ENCODE results near the gene WASHC2C.
A peak's percentile ranks its signal among the peaks of the same experiment; 100 is the strongest.
"Not testable (repeated sequence)": the region's sequence is repeated elsewhere in the genome, so short reads cannot be mapped to it uniquely, and the experiment has no call there.

WASHC2C gene, protein sequence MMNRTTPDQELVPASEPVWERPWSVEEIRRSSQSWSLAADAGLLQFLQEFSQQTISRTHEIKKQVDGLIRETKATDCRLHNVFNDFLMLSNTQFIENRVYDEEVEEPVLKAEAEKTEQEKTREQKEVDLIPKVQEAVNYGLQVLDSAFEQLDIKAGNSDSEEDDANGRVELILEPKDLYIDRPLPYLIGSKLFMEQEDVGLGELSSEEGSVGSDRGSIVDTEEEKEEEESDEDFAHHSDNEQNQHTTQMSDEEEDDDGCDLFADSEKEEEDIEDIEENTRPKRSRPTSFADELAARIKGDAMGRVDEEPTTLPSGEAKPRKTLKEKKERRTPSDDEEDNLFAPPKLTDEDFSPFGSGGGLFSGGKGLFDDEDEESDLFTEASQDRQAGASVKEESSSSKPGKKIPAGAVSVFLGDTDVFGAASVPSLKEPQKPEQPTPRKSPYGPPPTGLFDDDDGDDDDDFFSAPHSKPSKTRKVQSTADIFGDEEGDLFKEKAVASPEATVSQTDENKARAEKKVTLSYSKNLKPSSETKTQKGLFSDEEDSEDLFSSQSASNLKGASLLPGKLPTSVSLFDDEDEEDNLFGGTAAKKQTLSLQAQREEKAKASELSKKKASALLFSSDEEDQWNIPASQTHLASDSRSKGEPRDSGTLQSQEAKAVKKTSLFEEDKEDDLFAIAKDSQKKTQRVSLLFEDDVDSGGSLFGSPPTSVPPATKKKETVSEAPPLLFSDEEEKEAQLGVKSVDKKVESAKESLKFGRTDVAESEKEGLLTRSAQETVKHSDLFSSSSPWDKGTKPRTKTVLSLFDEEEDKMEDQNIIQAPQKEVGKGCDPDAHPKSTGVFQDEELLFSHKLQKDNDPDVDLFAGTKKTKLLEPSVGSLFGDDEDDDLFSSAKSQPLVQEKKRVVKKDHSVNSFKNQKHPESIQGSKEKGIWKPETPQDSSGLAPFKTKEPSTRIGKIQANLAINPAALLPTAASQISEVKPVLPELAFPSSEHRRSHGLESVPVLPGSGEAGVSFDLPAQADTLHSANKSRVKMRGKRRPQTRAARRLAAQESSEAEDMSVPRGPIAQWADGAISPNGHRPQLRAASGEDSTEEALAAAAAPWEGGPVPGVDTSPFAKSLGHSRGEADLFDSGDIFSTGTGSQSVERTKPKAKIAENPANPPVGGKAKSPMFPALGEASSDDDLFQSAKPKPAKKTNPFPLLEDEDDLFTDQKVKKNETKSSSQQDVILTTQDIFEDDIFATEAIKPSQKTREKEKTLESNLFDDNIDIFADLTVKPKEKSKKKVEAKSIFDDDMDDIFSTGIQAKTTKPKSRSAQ (N-terminal part only)

DNA sequence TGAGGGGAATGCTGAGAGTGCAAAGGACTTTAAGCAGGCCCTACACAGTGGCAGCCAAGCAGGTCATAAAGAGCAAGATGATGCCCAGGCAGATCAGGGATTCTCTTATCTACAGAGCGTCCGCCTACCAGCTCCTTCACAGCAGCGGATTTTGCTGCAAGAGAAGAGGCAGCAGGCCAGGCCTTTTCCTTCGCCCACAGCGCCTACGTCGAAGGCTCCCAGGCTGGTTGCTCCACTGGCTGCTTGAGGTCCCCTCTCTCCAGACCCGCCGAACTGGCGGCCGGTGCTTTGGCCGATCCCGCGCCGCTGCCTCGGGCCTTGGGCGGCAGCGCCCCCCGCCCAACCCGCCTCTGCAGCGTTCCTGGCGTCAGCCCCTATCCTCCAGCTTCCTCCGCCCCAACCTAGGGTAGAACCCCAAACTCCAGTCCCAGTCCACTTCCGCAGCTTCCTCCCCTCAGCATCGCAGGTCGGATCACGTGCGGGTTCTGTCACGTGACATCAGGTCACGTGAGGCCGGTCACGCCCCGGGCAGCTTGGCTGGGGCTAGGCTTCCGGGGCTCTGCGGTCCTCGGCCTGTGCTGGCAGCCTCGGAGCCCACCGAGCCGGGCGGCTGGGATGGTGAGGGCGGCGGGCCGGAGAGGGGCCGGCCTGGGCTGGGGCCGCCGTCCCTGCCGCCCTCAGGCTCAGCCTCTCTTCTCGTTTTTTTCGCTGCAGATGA is at the start of gene WASHC2C:
Gene WASHC2C, plus strand, starts transcription at position 564 of the 718 bp plus-strand sequence. Its CDS starts 52 bp downstream, at position 616.
- Histone ChIP-seq H3K4me3 (peak within 1 kb of the TSS; percentile 74), H3K27ac (peak within 1 kb of the TSS; percentile 58 to 80)
- peak; percentile 91 for DNase-seq (ENCODE audit: low spot score)

DNA sequence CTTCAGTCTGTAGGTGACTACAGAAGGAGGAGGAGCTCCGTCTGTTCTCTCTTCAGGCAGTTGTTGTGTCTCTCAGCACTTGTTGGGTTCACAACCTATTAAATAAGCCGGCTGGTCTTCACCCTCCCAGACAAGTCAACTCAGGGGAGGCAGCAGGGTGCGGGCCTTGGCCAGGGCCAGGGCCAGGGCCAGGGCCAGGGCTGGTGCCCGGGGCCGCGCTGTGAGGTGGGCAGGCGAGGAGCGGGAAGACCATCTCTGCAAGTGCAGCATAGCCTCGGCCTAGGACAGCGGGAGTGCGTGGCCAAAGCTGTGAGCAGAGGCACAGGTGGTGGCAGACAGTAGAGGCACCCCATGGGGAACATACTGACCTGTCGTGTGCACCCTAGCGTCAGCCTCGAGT is 48.6 kb upstream of the WASHC2C start:
- DNase-seq (ENCODE audit: low spot score): not testable (repeated sequence)

DNA sequence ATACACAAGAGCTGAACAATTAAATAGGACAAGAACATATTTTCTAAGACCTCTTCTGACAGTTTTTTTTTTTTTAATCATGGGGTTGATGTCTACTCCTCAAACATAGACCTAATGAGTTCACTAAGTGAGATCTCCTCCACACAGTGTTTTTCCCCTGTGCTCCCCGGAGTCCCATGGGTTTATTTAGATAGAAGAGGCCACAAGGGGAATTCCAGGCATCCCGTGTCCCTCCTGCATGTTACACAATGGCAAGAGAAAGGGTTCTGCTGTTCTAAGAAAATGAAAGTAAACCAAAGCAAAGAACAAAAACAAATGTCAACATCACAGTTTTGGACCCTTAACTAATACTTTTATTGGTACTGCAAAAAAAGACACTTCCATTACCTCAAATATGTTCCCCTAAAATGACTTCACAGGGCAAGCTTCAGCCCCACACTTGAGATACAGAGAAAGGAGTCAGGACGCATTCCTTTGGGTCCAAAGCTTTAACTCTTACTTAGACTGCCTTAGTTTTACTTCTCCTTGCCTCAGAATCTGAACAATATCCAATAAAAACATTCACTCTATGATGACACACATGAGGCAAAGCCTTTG is 16.8 kb upstream of the WASHC2C start:
- H3K4me3 ChIP-seq; H3K27ac ChIP-seq; DNase-seq (ENCODE audit: low spot score): not testable (repeated sequence)

More for the DNA sequence above, 48.6 kb upstream of the WASHC2C start:
- H3K27ac ChIP-seq, H3K4me3 ChIP-seq: not testable (repeated sequence)

DNA sequence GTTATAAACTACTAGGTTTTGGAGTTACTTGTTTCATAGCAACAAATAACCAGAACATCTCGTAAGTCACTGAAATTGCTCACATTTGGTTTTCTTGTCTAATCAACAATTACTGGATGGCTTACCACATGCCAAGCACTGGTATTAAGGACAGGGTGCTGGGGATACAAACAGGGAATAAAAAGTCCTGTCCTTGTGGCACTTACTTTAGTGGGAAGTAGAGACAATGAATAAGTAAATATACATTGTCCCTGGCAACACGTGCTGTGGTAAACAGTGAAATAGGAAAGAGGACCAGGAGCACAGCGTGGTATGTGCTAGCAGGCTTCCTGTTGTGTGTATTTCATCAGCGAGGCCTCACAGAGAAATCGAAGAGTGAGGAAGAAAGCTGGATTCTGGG is 15.8 kb upstream of the WASHC2C start:
- H3K4me3 ChIP-seq; H3K27ac ChIP-seq; DNase-seq (ENCODE audit: low spot score): not testable (repeated sequence)

DNA sequence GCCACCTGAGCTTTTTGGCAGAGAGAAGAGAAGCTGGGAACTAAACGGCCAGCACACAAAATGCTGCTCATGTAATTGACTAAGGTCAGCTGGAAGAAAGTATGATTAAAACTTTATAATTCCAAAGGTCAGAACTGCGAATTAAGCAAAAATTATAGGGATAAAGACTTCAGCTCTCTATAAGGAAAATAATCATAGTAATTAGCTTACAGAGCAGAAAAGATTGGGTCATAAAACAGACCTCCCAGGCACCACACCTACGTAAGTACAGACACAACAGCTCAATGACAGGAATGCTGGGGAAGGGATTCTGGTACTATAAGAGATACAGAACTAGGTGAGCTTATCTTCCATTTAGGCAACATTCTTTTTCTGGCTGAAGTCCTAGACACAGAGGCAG is 10.0 kb upstream of the WASHC2C start:
- H3K4me3 ChIP-seq; DNase-seq (ENCODE audit: low spot score); H3K27ac ChIP-seq: not testable (repeated sequence)

DNA sequence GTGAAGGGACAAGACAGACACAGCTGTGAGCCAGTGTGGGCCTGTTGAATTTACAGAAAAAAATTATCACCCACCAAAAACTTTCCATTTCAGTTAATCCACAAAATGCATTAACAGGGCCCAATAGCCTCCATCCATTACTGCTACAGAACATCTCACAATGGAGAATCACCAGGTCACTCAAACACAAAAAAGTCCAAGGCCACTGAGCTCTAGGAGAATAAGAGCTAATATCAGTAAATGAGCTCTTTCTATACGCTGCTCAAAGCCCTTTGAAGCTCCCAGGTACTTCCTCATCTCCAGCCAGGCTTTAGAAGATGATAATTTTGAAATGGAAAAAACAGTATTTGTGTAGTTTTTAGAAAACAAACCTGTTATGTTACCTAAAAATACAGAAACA is 9.4 kb upstream of the WASHC2C start:
- not testable (repeated sequence) for H3K27ac ChIP-seq; DNase-seq (ENCODE audit: low spot score); H3K4me3 ChIP-seq

DNA sequence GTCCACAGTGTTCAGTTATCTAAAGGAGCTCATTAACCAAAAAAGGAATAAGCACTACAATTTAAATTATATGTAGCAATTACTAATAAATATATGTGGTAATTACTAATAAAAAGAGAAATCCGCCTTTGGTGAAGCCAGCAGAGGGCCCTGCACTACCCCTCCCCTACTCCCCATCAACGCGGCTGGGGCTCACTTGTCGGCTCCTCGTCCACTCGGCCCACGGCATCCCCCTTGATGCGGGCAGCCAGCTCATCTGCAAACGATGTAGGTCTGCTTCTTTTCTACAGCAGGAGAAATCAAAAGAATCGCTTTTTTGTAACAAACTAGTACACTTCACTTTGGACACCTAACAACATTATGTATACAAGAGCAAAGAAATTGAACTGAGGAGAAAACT is 5.6 kb upstream of the WASHC2C start:
- DNase-seq (ENCODE audit: low spot score); H3K4me3 ChIP-seq; H3K27ac ChIP-seq: not testable (repeated sequence)

DNA sequence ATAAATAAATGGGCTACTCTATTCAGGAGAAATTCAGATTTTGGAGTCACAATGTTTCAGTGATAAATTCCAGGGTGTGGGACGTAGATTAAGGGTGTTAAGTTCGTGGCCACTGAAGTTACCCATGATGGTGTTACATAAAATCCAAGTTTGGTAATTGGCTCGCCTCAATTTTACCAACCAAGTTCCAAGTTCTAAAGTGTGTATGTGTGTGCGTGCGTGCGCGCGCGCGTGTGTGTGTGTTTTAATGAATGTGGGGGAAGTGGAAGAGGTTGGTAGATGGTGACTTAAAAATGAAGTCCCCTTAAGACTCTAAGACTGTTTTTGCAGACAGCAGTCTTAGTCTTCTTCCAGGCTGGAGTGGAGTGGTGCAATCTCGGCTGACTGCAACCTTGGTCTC is 3.2 kb upstream of the WASHC2C start:
- not testable (repeated sequence) for H3K27ac ChIP-seq; DNase-seq (ENCODE audit: low spot score)

DNA sequence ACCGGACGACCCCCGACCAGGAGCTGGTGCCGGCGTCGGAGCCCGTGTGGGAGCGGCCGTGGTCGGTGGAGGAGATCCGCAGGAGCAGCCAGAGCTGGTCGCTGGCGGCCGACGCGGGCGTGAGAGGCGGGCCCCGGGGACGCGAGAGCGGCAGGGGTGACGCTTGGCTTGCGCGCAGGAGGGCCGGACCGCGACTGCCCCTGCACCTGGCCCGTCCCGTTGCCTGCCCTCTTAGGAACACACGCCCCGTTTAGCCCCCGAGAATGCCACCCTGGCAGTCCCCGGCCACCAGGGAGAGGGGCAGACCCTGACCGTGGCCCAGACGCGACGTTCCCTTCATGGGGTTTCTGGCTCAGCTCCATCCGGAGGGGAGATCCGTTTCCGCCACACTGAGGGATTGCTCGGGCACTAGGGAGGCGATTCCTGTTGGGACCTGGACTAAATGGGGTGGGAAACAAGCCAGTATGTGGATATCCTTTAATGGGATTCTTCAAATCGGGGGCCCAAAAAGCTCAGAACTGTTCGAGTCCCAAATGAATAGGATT is 427 bp downstream of the WASHC2C start:
- not testable (repeated sequence) for DNase-seq (ENCODE audit: low spot score)
- H3K27ac ChIP-seq: peak overlapping the region; percentile 58 to 80
- H3K4me3 ChIP-seq: peak overlapping the region; percentile 74

More for the DNA sequence above, 3.2 kb upstream of the WASHC2C start:
- H3K4me3 ChIP-seq: not testable (repeated sequence)

DNA sequence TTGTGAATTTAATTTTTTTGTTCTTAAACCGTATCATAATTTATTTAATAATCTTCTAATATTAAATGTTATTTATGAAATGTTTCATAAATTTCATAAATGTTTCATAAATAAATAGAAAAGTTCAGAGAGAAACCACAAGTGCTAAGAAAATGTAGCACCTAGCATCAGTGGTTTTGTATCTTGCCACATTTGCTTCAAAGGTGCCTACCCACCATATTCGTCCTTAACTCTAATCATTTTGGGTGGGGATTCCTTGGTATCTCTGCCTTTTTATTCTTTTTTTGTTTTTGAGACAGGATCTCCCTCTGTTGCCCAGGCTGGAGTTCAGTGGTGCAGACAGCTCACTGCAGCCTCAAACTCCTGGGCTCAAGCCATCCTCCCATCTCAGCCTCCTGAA is 7.4 kb downstream of the WASHC2C start:
- not testable (repeated sequence) for H3K4me3 ChIP-seq; DNase-seq (ENCODE audit: low spot score)

DNA sequence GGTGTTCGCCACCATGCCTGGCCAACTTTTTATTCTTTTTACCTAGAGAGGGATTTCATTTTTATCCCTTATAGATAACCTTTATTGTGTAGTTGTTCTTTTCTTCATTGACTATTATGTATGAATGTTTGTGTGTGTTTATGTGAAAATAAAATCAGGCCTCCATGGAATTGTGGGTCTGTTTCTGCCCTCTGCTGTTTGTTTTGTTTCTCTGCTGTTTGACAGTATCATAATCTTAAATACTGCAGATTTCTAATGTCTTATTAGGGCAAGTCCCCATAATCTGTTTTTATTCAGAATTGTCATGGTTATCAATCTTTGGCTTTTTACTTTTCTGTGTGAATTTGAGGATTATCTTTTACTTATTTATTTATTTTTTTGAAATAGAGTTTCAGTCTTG is 7.8 kb downstream of the WASHC2C start:
- not testable (repeated sequence) for H3K4me3 ChIP-seq; DNase-seq (ENCODE audit: low spot score); H3K27ac ChIP-seq

More for the DNA sequence above, 7.4 kb downstream of the WASHC2C start:
- not testable (repeated sequence) for H3K27ac ChIP-seq

DNA sequence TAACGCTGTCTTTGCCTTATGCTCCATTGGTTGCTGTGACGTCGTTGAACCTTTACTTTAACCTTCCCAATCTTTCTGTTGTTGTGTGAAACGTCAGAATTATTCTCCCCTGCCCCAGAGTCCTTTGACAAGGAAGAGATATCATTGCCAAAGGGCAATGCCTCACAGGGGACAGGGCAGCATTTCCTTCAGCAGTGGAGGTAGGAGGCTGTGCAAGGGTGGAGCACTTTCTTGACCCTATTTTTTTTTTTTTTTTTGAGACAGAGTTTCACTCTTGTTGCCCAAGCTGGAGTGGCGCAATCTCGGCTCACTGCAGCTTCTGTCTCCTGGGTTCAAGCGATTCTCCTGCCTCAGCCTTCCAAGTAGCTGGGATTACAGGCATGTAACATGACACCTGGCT is 14.5 kb downstream of the WASHC2C start:
- DNase-seq (ENCODE audit: low spot score); H3K4me3 ChIP-seq: not testable (repeated sequence)

DNA sequence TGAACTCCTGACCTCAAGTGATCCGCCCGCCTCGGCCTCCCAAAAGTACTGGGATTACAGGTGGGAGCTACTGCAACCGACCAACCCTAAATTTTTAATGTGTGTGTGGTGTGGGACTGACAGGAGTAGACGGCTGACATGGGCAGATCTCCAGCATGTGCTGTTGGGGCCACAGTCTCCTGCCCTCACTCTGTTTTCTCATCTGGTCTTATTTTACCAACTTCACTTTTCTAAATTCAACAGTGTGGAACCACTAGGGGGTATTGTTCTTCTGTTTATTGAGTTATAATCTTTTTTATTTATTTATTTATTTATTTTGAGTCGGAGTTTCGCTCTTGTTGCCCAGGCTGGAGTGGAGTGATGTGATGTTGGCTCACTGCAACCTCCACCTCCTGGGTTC is 14.9 kb downstream of the WASHC2C start:
- DNase-seq (ENCODE audit: low spot score); H3K4me3 ChIP-seq; H3K27ac ChIP-seq: not testable (repeated sequence)

More for the DNA sequence above, 14.5 kb downstream of the WASHC2C start:
- H3K27ac ChIP-seq: not testable (repeated sequence)

DNA sequence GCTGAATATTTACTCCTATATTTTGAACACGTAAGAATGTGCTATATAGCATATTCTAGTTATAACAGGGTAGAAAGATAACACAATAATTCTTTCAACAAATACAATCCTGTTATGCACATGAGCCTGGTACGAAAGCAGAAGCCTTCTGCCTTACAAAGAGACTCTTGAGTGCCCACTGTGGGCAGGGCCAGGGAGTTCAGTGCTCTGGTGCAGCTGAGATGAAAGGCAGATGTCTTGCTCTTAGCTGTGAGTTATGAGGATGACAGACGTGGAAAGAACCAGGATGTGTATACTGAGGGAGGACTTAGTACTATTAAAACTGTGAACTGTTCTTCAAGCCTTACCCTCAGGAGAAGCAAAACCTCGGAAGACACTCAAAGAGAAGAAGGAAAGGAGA is 24.1 kb downstream of the WASHC2C start:
- not testable (repeated sequence) for H3K27ac ChIP-seq; DNase-seq (ENCODE audit: low spot score)

DNA sequence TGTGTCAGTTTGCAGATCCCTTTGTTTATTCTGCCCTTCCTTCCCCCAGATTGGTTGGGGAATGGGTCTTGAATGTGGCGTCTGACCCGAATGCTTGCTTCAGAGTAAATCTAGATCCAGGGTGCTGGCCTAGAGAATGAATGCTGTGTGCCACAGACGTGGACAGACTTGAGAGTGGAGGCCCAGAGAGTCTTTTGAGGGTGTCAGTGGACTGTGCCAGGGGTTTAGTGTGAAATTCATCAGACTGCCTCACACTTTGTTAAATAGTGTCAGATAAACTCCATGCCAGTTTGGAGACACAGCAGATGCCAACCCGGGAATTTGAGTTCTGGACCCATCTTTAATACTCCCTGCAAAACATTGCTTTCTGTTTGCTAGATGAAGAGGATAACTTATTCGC is 25.1 kb downstream of the WASHC2C start:
- not testable (repeated sequence) for H3K27ac ChIP-seq; DNase-seq (ENCODE audit: low spot score); H3K4me3 ChIP-seq

More for the DNA sequence above, 24.1 kb downstream of the WASHC2C start:
- not testable (repeated sequence) for H3K4me3 ChIP-seq

DNA sequence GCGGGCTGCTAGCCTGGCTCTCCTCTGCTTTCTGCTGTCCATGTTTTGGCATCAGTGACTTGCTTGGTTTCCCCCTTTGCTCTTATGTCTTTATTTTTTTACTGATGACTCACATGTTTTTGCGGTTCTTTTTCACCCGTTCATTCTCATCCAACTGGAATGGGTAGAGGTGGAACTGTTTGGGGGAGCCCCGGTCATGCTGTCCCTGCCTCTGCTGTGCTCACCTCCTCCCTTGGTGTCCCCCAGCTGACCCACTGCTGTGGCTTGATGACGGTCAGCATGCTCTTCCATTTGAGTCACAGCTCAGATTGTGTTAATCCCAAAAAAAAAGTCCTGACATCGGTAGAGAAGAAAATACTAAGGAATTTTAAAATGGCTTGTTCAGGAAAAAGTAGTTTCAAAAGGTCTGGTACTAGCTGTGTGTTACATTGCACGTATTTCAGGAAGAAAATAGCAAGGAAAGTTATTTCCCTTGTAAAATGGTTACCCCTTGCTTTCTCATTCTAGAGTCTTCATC is 27.0 kb downstream of the WASHC2C start:
- DNase-seq (ENCODE audit: low spot score); H3K27ac ChIP-seq; H3K4me3 ChIP-seq: not testable (repeated sequence)

DNA sequence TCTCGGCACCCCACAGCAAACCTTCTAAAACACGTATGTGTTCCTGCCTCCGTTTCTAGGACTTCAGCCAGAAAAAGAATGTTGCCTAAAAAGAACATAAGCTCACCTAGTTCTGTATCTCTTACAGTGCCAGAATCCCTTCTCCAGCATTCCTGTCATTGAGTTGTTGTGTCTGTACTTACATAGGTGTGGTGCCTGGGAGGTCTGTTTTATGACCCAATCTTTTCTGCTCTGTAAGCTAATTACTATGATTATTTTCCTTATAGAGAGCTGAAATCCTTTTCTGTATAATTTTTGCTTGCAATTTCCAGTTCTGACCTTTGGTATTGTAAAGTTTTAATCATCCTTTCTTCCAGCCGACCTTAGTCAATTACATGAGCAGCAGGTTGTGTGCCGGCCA is 28.0 kb downstream of the WASHC2C start:
- DNase-seq (ENCODE audit: low spot score); H3K27ac ChIP-seq; H3K4me3 ChIP-seq: not testable (repeated sequence)

Measured in coronary artery (tissue), 2 donors.